Right lobe of liver (tissue), 4 donors: Measurements from ENCODE around the gene PHF1.

Experiments used
- CTCF ChIP-seq, 4 donors: fragments of 200-600 bp in 3 of 4; fragments of 450-650 bp in 1 of 4; IDR thresholded peaks; one replicate each; pipeline versions ENCODE4 v1.5.1 to v1.8.0; 2016 to 2022; ENCODE audit warnings: antibody characterized with exemption in 4 of 4, mild to moderate bottlenecking in 2 of 4
- POLR2A ChIP-seq: fragments of 450-650 bp; IDR thresholded peaks from one replicate; pipeline ENCODE4 v1.6.1; 2017; ENCODE audit warnings: antibody characterized with exemption, mild to moderate bottlenecking
- donor health status: DM: no; HTN: no; CAD: no.
- donor health status: DM: no; HTN: no; CAD: no.
- donor health status: DM: no; HTN: yes; CAD: no.

- no peak for TF ChIP-seq CTCF (IDR thresholded peaks at IDR 0.05)
- TF ChIP-seq POLR2A = no peak
Observed at GRCh38 chr6:33427585-33428223, 16.9 kb downstream of the PHF1 start.
